IPS-18a (cell line): Measurements from ENCODE around the gene RGR.
"Not testable (repeated sequence)": the region's sequence is repeated elsewhere in the genome, so short reads cannot be mapped to it uniquely, and the experiment has no call there.

ENCODE experiments used
- H3K27ac ChIP-seq: one replicate; pipeline ENCODE4 v1.5.1; 2013; ENCODE audit warnings: low read length
- H3K27me3 ChIP-seq: one replicate; pipeline ENCODE4 v1.6.1; 2013; ENCODE audit warnings: mild to moderate bottlenecking, low read length; ENCODE audit not compliant: control insufficient read depth, insufficient read depth
- H3K36me3 ChIP-seq: one replicate; pipeline ENCODE4 v1.6.1; 2013; ENCODE audit warnings: low read depth, low read length; ENCODE audit not compliant: control insufficient read depth
- H3K4me1 ChIP-seq: one replicate; pipeline ENCODE4 v1.6.1; 2013; ENCODE audit warnings: low read depth, low read length; ENCODE audit not compliant: control insufficient read depth
- H3K4me3 ChIP-seq: one replicate; pipeline ENCODE4 v1.5.1; 2013; ENCODE audit warnings: low read length
- H3K9ac ChIP-seq: one replicate; pipeline ENCODE4 v1.6.1; 2013; ENCODE audit warnings: mild to moderate bottlenecking, low read length, moderate library complexity
- H3K9me3 ChIP-seq: one replicate; pipeline ENCODE4 v1.6.1; 2013; ENCODE audit warnings: low read depth, low read length; ENCODE audit not compliant: control insufficient read depth

The RGR gene

DNA sequence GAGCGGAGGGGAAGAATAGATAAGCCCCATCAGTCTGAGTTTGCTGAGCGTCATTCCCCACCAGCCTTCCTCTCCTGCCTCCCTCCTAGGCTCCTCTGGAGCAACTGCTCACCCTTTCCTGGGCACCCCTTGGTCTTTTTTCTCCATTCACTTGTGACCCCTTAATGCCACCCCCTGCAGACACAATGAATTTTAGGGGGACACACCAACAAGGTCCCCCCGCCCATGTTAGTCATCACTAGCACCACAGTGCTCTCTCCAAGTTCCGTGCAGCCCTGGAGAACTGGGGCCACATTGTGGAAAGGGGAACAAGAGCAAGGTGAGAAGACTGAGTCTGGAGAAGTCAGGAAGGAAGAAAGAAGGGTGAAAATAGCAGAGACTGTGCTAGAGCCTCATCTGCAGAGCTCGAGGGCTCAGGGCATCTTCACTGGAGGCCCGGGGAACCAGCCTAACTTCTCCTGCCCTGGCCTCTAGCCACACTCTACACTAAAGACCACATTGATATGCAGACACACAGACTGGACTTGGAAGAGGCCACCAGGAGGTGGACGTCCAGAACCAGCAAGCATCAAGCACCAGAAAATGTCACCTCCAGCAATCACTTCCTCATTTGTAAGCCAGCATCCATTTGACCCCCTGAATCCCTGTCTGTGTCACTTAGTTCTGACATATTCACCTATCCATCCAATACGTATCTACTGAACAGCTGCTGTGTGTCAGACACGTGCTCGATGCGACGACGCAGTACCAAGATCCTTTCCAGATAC, 17.5 kb downstream of the RGR start:
- no peak overlapping the region for H3K4me3 ChIP-seq

GRCh38 chr10:84263716-84264115, 18.9 kb downstream of the RGR start:
- H3K4me1 ChIP-seq = peaks cover 4% of the 10 kb centered on the region
- no peak overlapping the region for H3K4me3 ChIP-seq

More for the DNA sequence above, 17.5 kb downstream of the RGR start:
- no peaks in the 10 kb centered on the region for H3K9me3 ChIP-seq
- H3K4me1 ChIP-seq = peaks cover 4% of the 10 kb centered on the region
- H3K27ac ChIP-seq = no peak overlapping the region
- H3K27me3 ChIP-seq = no peaks in the 10 kb centered on the region
- no peak overlapping the region for H3K9ac ChIP-seq
- no peaks in the 10 kb centered on the region for H3K36me3 ChIP-seq

DNA sequence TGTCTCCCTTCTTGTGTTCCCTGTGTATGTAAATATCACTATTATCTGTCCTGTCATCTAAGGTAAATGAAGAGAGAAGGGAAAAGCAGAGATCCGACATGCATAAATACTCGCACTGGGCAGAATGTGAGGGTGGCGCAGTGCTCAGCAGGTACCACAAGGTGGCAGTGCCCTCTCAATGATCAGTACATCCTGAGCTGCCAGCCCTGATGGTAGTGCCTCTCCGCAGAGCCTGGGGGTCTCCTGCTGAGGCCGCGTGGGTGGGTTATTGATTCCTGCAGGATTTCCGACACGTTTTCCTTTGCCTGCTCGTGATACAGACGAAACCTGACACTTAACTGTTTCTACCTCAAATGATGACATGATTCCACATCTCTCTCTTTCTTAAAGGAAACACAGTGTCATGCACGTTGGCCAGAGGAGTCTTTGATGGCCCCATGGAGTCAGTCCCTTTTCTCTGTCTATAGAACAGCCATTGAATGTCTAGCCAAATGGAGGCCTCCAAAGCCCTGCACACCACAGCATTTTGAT, 19.8 kb downstream of the RGR start:
- no peaks in the 10 kb centered on the region for H3K36me3 ChIP-seq
- H3K27ac ChIP-seq = no peak overlapping the region
- no peak overlapping the region for H3K9ac ChIP-seq
- peaks cover 4% of the 10 kb centered on the region for H3K4me1 ChIP-seq
- H3K9me3 ChIP-seq = no peaks in the 10 kb centered on the region
- H3K4me3 ChIP-seq = peak overlapping the region; percentile 8
- no peaks in the 10 kb centered on the region for H3K27me3 ChIP-seq

More at GRCh38 chr10:84263716-84264115, 18.9 kb downstream of the RGR start:
- Histone ChIP-seq H3K36me3 (no peaks in the 10 kb centered on the region), H3K9me3 (no peaks in the 10 kb centered on the region), H3K27me3 (no peaks in the 10 kb centered on the region), H3K27ac (no peak overlapping the region), H3K9ac (no peak overlapping the region)

DNA sequence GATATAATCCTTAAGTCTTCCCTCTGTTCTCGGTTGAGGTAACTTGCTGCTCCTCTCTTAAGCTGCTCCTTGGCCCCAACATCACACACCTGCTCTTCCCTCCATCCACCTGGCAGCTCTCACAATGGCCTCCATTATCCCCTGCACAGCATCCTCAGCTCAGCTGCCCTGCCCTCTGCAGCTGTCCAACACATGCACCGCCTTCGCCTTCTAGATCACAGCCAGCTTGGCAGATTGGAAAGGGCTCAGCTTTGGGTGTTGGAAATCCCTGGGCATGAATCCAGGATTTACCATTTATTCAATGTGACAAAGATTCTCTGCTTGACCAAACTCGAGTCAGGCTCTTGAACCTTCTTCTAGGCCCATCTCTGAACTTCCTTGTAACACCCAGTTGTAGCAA, 20.6 kb downstream of the RGR start:
- Histone ChIP-seq H3K4me3 (no peak overlapping the region), H3K4me1 (peaks cover 4% of the 10 kb centered on the region), H3K9me3 (no peaks in the 10 kb centered on the region), H3K27ac (no peak overlapping the region), H3K9ac (no peak overlapping the region), H3K36me3 (no peaks in the 10 kb centered on the region), H3K27me3 (no peaks in the 10 kb centered on the region)

DNA sequence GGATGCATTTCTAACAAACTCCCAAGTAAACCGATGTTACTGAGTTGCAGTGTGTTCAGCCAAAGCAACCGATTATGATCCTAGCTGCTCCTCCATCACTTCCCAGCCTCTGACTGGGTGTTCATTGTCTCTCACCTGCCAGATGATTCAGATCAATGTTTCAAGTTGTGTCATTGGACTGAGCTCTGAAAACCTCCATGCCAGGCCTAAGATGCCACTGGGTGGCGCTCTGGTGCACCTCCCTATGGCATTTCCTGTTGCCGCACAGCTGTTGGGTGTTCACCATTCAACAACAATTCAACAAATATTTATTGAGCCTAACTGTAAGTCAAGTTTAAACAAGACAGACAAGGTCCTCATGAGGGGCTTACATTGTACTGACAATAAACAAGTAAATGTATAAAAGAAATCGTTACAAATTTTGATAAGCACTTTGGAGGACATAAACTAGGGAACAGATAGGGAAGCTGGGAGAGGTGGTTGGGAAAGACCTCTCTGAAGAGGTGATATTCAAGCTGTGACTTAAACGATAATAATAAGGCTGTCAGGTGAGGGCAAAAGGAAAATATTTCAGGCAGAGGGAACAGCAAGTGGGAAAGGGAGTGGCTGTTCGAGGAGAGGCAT, 22.8 kb downstream of the RGR start:
- H3K9me3 ChIP-seq = no peaks in the 10 kb centered on the region
- H3K27me3 ChIP-seq = no peaks in the 10 kb centered on the region
- no peak overlapping the region for H3K4me3 ChIP-seq
- no peak overlapping the region for H3K9ac ChIP-seq
- no peak overlapping the region for H3K27ac ChIP-seq
- no peaks in the 10 kb centered on the region for H3K36me3 ChIP-seq
- peaks cover 4% of the 10 kb centered on the region for H3K4me1 ChIP-seq

DNA sequence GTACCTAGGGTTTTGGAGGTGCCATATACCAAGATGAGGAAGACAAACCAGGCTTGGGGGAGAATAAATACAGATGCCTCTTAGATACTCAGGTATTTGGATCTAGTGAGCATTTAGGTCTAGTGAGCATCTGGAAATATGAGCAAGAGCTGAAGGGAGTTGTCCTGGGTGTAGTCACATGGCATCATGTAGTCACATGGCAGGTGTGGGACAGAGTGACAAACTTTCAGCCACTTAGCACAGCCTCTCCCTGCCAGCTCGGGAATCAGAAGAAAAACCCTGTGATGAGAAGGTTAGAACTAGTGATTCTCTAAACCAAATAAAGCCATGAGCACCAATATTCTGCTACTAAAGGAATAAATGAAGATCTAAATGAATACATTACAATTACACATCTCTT, 24.3 kb downstream of the RGR start:
- Histone ChIP-seq H3K27ac (no peak overlapping the region), H3K9ac (no peak overlapping the region)

GRCh38 chr10:84269773-84270172, 24.9 kb downstream of the RGR start:
- H3K9me3 ChIP-seq = no peaks in the 10 kb centered on the region
- no peak overlapping the region for H3K4me3 ChIP-seq
- no peak overlapping the region for H3K9ac ChIP-seq
- peaks cover 3% of the 10 kb centered on the region for H3K4me1 ChIP-seq
- no peak overlapping the region for H3K27ac ChIP-seq
- H3K27me3 ChIP-seq = no peaks in the 10 kb centered on the region
- H3K36me3 ChIP-seq = no peaks in the 10 kb centered on the region

More for the DNA sequence above, 24.3 kb downstream of the RGR start:
- Histone ChIP-seq H3K36me3 (no peaks in the 10 kb centered on the region), H3K9me3 (no peaks in the 10 kb centered on the region), H3K4me3 (no peak overlapping the region), H3K27me3 (no peaks in the 10 kb centered on the region), H3K4me1 (peaks cover 4% of the 10 kb centered on the region)

DNA sequence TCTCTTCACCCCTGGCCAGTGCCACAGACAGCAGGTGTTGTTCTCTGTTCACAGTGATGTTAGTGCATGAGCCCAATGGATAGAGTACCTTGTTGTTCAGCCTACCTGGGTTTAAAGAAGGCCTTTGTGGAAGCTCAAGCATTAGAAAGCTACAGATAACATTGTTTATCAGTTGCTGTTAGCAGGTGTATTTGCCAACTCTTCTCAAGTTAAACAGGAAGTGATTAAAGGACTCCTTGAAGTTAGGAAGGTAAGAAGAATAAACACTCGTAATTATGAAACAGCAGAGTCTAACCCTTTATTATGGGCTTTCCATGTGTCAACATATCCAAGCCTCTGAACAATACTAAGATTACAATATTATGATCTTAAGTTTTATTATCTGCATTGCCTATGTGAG, 25.9 kb downstream of the RGR start:
- Histone ChIP-seq H3K27ac (no peak overlapping the region), H3K9ac (no peak overlapping the region), H3K4me1 (no peaks in the 10 kb centered on the region), H3K9me3 (no peaks in the 10 kb centered on the region), H3K36me3 (no peaks in the 10 kb centered on the region), H3K27me3 (no peaks in the 10 kb centered on the region), H3K4me3 (no peak overlapping the region)

DNA sequence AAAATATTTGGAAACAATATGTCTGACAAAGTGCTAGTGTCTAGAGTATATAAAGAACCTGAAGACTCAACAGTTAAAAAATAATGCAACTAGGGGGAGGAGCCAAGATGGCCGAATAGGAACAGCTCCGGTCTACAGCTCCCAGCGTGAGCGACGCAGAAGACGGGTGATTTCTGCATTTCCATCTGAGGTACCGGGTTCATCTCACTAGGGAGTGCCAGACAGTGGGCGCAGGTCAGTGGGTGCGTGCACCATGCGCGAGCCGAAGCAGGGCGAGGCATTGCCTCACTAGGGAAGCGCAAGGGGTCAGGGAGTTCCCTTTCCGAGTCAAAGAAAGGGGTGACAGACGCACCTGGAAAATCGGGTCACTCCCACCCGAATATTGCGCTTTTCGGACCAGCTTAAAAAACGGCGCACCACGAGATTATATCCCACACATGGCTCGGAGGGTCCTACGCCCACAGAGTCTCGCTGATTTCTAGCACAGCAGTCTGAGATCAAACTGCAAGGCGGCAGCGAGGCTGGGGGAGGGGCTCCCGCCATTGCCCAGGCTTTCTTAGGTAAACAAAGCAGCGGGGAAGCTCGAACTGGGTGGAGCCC, 35.1 kb downstream of the RGR start:
- not testable (repeated sequence) for H3K27me3 ChIP-seq, H3K27ac ChIP-seq, H3K4me1 ChIP-seq, H3K9me3 ChIP-seq, H3K36me3 ChIP-seq
- Histone ChIP-seq H3K9ac (peak overlapping the region; percentile 32), H3K4me3 (peak overlapping the region; percentile 23)

- H3K9ac ChIP-seq = no peak overlapping the region
- H3K4me3 ChIP-seq = no peak overlapping the region
- H3K36me3 ChIP-seq = no peaks in the 10 kb centered on the region
- H3K27me3 ChIP-seq = no peaks in the 10 kb centered on the region
- peaks cover 6% of the 10 kb centered on the region for H3K9me3 ChIP-seq
- H3K4me1 ChIP-seq = no peaks in the 10 kb centered on the region
- H3K27ac ChIP-seq = no peak overlapping the region
Measured at GRCh38 chr10:84286695-84287094, 41.8 kb downstream of the RGR start.

- H3K27me3 ChIP-seq = no peaks in the 10 kb centered on the region
- H3K9ac ChIP-seq = no peak overlapping the region
- no peak overlapping the region for H3K4me3 ChIP-seq
- H3K36me3 ChIP-seq = no peaks in the 10 kb centered on the region
- peaks cover 6% of the 10 kb centered on the region for H3K9me3 ChIP-seq
- H3K27ac ChIP-seq = no peak overlapping the region
- H3K4me1 ChIP-seq = no peaks in the 10 kb centered on the region
Measured at GRCh38 chr10:84288151-84288550, 43.3 kb downstream of the RGR start.
